ENCODE measurements around the gene PKHD1. TPM values are rescaled to one million over a fixed set of nuclear protein-coding genes. Genes with fewer than 3 reads are reported as not detected.

The PKHD1 gene
- total RNA-seq: under 1 TPM in 3 of 4 donors, not detected in 1; 0.09 to 0.83 (median 0.29) TPM

DNA sequence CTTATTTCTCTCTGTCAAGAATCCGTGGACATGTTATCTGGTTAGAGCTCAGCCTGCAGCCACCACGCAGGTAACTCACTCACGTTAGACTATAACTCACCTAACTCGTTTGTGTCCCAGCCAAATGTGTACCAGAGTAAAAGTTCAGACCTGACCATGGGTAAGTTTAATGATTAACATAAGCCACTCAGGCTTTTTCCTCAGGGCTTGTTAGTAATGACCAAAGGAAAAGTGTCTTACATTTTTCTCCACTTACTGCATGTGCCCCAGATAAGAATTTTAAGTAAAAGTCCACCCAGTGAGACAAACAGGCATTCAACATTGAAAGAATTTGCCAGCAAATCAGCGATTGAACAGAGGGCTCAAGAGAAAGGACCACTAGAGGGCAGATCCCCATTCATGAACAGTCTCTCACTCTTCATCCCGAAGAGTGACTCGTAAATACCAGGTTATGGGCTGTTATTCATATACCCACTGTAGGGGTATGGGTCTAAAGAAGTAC is at the start of gene PKHD1:
TSS of gene PKHD1 (minus strand) at position 116 of the 502 bp plus-strand sequence. CDS start 2,680 bp downstream, outside the sequence.
- H3K9me3 ChIP-seq: no peaks in the 10 kb centered on the region
- H3K4me1 ChIP-seq: no peaks in the 10 kb centered on the region
- H3K4me3 ChIP-seq: no peak within 1 kb of the TSS
- TF ChIP-seq POLR2A (IDR thresholded peaks at IDR 0.05): no peak
- no peak for TF ChIP-seq CTCF (IDR thresholded peaks at IDR 0.05)
- no peaks in the 10 kb centered on the region for H3K36me3 ChIP-seq
- H3K27me3 ChIP-seq: no peaks in the 10 kb centered on the region
- no peak within 1 kb of the TSS for H3K27ac ChIP-seq
- DNase-seq: no peak
- intact Hi-C loops (cut with DNase I; ENCODE audit: low total_unique reads): no loop called here

DNA sequence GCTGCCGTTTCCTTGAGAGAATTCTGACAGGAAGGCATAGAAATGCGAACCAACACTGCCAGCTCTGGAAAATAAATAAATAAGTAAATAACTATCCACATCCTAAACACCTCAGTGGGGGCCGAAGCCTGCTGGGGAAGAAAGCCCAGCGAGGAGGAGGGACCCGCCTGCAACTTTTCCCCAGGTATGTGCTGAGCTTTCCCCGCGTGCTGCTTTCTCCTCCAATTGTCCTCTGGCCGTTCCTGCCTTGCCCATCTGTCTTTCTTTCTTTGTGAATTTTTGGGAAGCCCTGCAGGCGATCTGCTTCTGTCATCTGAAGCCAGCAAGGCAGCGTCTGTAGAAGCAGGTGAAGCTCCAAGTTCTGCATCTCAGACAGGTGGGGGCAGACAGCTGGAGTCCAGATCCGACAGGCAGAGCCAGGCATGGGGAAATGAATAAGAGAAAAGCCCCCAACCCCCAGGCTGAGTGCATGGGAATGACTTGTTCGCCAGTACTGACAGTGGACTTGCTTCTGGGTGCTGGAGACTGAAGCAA is 49.6 kb upstream of the PKHD1 start:
- H3K27ac ChIP-seq: no peak overlapping the region
- H3K4me1 ChIP-seq: no peaks in the 10 kb centered on the region
- H3K9me3 ChIP-seq: no peaks in the 10 kb centered on the region
- no peak for TF ChIP-seq CTCF (IDR thresholded peaks at IDR 0.05)
- no peak for TF ChIP-seq POLR2A (IDR thresholded peaks at IDR 0.05)
- H3K4me3 ChIP-seq: no peak overlapping the region
- intact Hi-C loops (cut with DNase I; ENCODE audit: low total_unique reads): no loop called here
- H3K36me3 ChIP-seq: no peaks in the 10 kb centered on the region
- no peak for DNase-seq
- no peaks in the 10 kb centered on the region for H3K27me3 ChIP-seq

DNA sequence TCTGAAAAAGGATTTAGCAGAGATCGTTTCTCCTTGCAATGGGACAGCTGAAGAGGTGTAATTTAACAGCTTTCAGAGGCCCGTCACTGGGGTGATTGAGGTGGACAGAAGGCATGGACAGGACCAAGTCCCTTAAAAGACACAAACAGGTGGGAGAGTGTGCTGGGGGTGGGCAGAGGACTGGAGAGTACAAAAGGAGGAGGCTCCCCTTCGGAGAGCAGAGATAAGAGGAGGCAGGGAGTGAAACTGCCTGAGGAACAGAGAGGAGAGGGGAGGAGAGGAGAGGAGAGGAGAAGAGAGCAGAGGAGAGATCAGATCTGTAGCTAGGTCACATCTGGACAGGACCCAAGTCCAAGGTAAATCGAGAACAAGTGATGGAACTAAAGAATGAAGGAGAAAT is 48.6 kb upstream of the PKHD1 start:
- Histone ChIP-seq H3K9me3 (no peaks in the 10 kb centered on the region), H3K36me3 (no peaks in the 10 kb centered on the region), H3K4me1 (no peaks in the 10 kb centered on the region), H3K4me3 (no peak overlapping the region), H3K27me3 (no peaks in the 10 kb centered on the region), H3K27ac (no peak overlapping the region)
- intact Hi-C loops (cut with DNase I; ENCODE audit: low total_unique reads): no loop called here
- no peak for DNase-seq
- TF ChIP-seq POLR2A (IDR thresholded peaks at IDR 0.05) (no peak), CTCF (IDR thresholded peaks at IDR 0.05) (no peak)

DNA sequence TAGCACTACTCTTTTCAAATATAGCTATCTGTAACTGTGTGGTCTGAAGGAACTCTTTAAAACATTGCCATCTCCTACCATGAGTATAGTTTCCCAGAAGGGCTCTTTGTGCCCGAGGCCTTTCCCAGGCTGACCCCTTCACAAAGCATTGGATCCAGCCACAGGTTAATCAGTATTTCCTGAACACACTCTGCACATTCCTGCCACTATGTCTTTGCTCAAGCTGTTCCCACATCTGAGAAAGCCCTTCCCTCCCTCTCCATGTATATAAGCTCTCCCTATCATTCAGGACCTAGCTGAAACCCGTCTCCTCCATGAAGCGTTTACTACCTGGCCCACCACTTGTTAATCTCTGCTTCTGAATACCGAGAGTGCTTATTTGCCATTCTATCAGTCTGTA is 47.8 kb upstream of the PKHD1 start:
- TF ChIP-seq POLR2A (IDR thresholded peaks at IDR 0.05) (no peak), CTCF (IDR thresholded peaks at IDR 0.05) (no peak)
- Histone ChIP-seq H3K27ac (no peak overlapping the region), H3K4me1 (no peaks in the 10 kb centered on the region), H3K27me3 (no peaks in the 10 kb centered on the region), H3K4me3 (no peak overlapping the region), H3K36me3 (no peaks in the 10 kb centered on the region), H3K9me3 (no peaks in the 10 kb centered on the region)
- intact Hi-C loops (cut with DNase I; ENCODE audit: low total_unique reads): no loop called here
- no peak for DNase-seq

- no peak overlapping the region for H3K4me3 ChIP-seq
- H3K36me3 ChIP-seq: no peaks in the 10 kb centered on the region
- TF ChIP-seq CTCF (IDR thresholded peaks at IDR 0.05) (no peak), POLR2A (IDR thresholded peaks at IDR 0.05) (no peak)
- H3K9me3 ChIP-seq: no peaks in the 10 kb centered on the region
- H3K4me1 ChIP-seq: no peaks in the 10 kb centered on the region
- no peak overlapping the region for H3K27ac ChIP-seq
- no peak for DNase-seq
- intact Hi-C loops (cut with DNase I; ENCODE audit: low total_unique reads): no loop called here
- no peaks in the 10 kb centered on the region for H3K27me3 ChIP-seq
Measured at GRCh38 chr6:52134011-52134410, 46.6 kb upstream of the PKHD1 start.

All from uterus (tissue), 4 donors.